SK-N-SH (cell line): ENCODE data around the gene PHLPP1. TPM values are rescaled to one million over a fixed set of nuclear protein-coding genes. Genes with fewer than 3 reads are reported as not detected.

Experiments used
- CTCF ChIA-PET: fragments of 300-600, 350-600 bp; formaldehyde crosslinking; extraction: SDS; loops from one replicate; lab custom pipeline; 2021; lab: Yijun Ruan, JAX
- POLR2A ChIA-PET: fragments of 350-600 bp; sonication (Branson Sonifier 250); formaldehyde crosslinking; extraction: SDS; loops from one replicate; lab custom pipeline; 2020; ENCODE audit warnings: antibody characterized with exemption, inconsistent platforms; lab: Yijun Ruan, JAX
- DNase-seq: peaks from one replicate; pipeline ENCODE4 v3.0.0; 2012
- H2AFZ ChIP-seq: fragments of 200-600 bp; sonication (generic); 2 replicates; pipeline ENCODE4 v1.8.1; 2016; ENCODE audit warnings: antibody characterized with exemption, mild to moderate bottlenecking, low read depth
- H3F3A ChIP-seq: fragments of 200-600 bp; sonication (generic); replicated peaks from 2 replicates; pipeline ENCODE3; 2016; ENCODE audit warnings: antibody characterized with exemption, mild to moderate bottlenecking; ENCODE audit not compliant: insufficient read depth
- H3K27ac ChIP-seq, 2 experiments: fragments of 200-500 bp in 1 of 2; fragments of 200-600 bp in 1 of 2; sonication (Bioruptor generic) in 1 of 2; sonication (generic), shearing (Covaris generic) in 1 of 2; 2 replicates each; pipeline versions ENCODE4 v1.5.1 to v1.6.1; 2014 to 2016; ENCODE audit warnings: low read depth in 2 of 2, inconsistent platforms in 1 of 2, low read length in 1 of 2, mild to moderate bottlenecking in 1 of 2, mixed read lengths in 1 of 2
- H3K27me3 ChIP-seq: fragments of 200-600 bp; sonication (generic), shearing (Covaris generic); 2 replicates; pipeline ENCODE4 v1.6.1; 2016; ENCODE audit warnings: mixed run types; ENCODE audit not compliant: insufficient read depth
- H3K36me3 ChIP-seq, 2 experiments: fragments of 200-500 bp in 1 of 2; fragments of 200-600 bp in 1 of 2; sonication (Bioruptor generic) in 1 of 2; sonication (generic) in 1 of 2; replicated peaks in 1 of 2; 2 replicates each; pipeline versions ENCODE3 to v1.5.1; 2014 to 2016; ENCODE audit warnings: low read length in 1 of 2, mild to moderate bottlenecking in 1 of 2; ENCODE audit not compliant: insufficient read depth in 2 of 2, control insufficient read depth in 1 of 2
- H3K4me1 ChIP-seq, 2 experiments: fragments of 200-500 bp in 1 of 2; fragments of 200-600 bp in 1 of 2; sonication (Bioruptor generic) in 1 of 2; sonication (generic), shearing (Covaris generic) in 1 of 2; 2 replicates each; pipeline versions ENCODE4 v1.5.1 to v1.6.1; 2014 to 2016; ENCODE audit warnings: low read depth in 1 of 2, low read length in 1 of 2, mixed run types in 1 of 2; ENCODE audit not compliant: insufficient read depth in 2 of 2, control insufficient read depth in 1 of 2
- H3K4me2 ChIP-seq: fragments of 200-600 bp; sonication (generic), shearing (Covaris generic); 2 replicates; pipeline ENCODE4 v1.6.1; 2017; ENCODE audit warnings: mixed run types
- H3K4me3 ChIP-seq, 2 experiments: fragments of 200-500 bp in 1 of 2; fragments of 200-600 bp in 1 of 2; sonication (Bioruptor generic) in 1 of 2; sonication (generic), shearing (Covaris generic) in 1 of 2; 2 replicates each; pipeline versions ENCODE4 v1.5.1 to v1.8.1; 2014 to 2016; ENCODE audit warnings: low read depth in 2 of 2, inconsistent platforms in 1 of 2, low read length in 1 of 2, mild to moderate bottlenecking in 1 of 2, mixed read lengths in 1 of 2, moderate library complexity in 1 of 2
- H3K79me2 ChIP-seq: fragments of 200-600 bp; sonication (generic); 2 replicates; pipeline ENCODE4 v1.8.1; 2017; ENCODE audit warnings: mild to moderate bottlenecking; ENCODE audit not compliant: insufficient read depth
- H3K9ac ChIP-seq: fragments of 200-600 bp; sonication (generic); 2 replicates; pipeline ENCODE4 v1.6.1; 2017; ENCODE audit warnings: mixed run types
- H3K9me2 ChIP-seq: fragments of 200-600 bp; sonication (generic); 2 replicates; pipeline ENCODE4 v1.6.1; 2017; ENCODE audit warnings: mixed run types
- H3K9me3 ChIP-seq: fragments of 200-600 bp; sonication (generic); 2 replicates; pipeline ENCODE4 v1.6.1; 2017; ENCODE audit warnings: mixed run types, mild to moderate bottlenecking, moderate library complexity
- H4K20me1 ChIP-seq: fragments of 200-600 bp; sonication (generic); 2 replicates; pipeline ENCODE4 v1.6.1; 2017; ENCODE audit warnings: mild to moderate bottlenecking, mixed run types; ENCODE audit not compliant: insufficient read depth
- CHD2 ChIP-seq: fragments of 150-350 bp; IDR thresholded peaks from 2 replicates; pipeline ENCODE4 v1.6.1; 2018; ENCODE audit warnings: low read length; ENCODE audit not compliant: partially characterized antibody
- CTCF ChIP-seq: fragments of 200-600 bp; sonication (generic); IDR thresholded peaks from 2 replicates; pipeline ENCODE4 v1.6.1; 2017; ENCODE audit warnings: antibody characterized with exemption, mild to moderate bottlenecking, moderate library complexity
- MEF2A ChIP-seq: IDR thresholded peaks from 2 replicates; pipeline ENCODE4 v1.4.0; 2012; ENCODE audit warnings: low read depth, borderline replicate concordance
- MXI1 ChIP-seq: IDR thresholded peaks from 2 replicates; pipeline ENCODE4 v1.6.1; 2012; ENCODE audit warnings: mild to moderate bottlenecking, low read depth, low read length, improper control_type of control experiment
- SIN3A ChIP-seq: IDR thresholded peaks from 2 replicates; pipeline ENCODE4 v1.6.1; 2012; ENCODE audit warnings: low read depth, mild to moderate bottlenecking, low read length, moderate library complexity, borderline replicate concordance
- USF1 ChIP-seq: IDR thresholded peaks from 2 replicates; pipeline ENCODE4 v1.4.0; 2012; ENCODE audit warnings: low read depth, borderline replicate concordance
- YY1 ChIP-seq: IDR thresholded peaks from 2 replicates; pipeline ENCODE4 v1.4.0; 2012; ENCODE audit warnings: low read depth, mild to moderate bottlenecking
- ZBTB33 ChIP-seq: IDR thresholded peaks from 2 replicates; pipeline ENCODE4 v1.4.0; 2012; ENCODE audit warnings: low read depth, borderline replicate concordance
- polyA plus RNA-seq, 3 experiments: library from polyadenylated mRNA; depleted of rRNA; stranded (reverse); fragments of >200 nt; gene quantifications; 2 replicates each; pipeline ENCODE4 v1.2.3, GENCODE V29; 2012

The PHLPP1 gene
- polyA plus RNA-seq, 1 of the 3 experiments (the other 2 are of a cell fraction): 4.6 TPM

- peak; percentile 11 for DNase-seq
- Histone ChIP-seq H3K36me3 (no peaks in the 10 kb centered on the region), H3K27ac (no peak overlapping the region)
Measured at GRCh38 chr18:62710417-62710816, 4.9 kb upstream of the PHLPP1 start.

More at GRCh38 chr18:62710417-62710816, 4.9 kb upstream of the PHLPP1 start:
- ChIA-PET POLR2A (no interaction called here), CTCF (interaction anchor here (0.6 to 2.9 kb wide), 4 partner anchors 125 to 272 kb away, joined by 3 to 13 read pairs (median 8); no protein-coding TSS in a partner anchor)
- H3K79me2 ChIP-seq: no peaks in the 10 kb centered on the region
- H3K4me3 ChIP-seq: no peak overlapping the region
- no peaks in the 10 kb centered on the region for H3K9me2 ChIP-seq
- peaks cover 0 to 3% of the 10 kb centered on the region in 2 experiments; a peak in 2 of 4 replicates for H3K4me1 ChIP-seq
- no peaks in the 10 kb centered on the region for H3K27me3 ChIP-seq
- H4K20me1 ChIP-seq: no peaks in the 10 kb centered on the region
- TF ChIP-seq CHD2 (no peak), CTCF (peak; percentile 16; the same call in 1 of the 2 replicates), MXI1 (no peak), YY1 (no peak), MEF2A (no peak), USF1 (no peak), SIN3A (no peak), ZBTB33 (no peak)
- H3K9ac ChIP-seq: no peak overlapping the region
- H3K4me2 ChIP-seq: no peak overlapping the region
- no peak overlapping the region for H2AFZ ChIP-seq
- H3K9me3 ChIP-seq: no peaks in the 10 kb centered on the region
- H3F3A ChIP-seq: no peaks in the 10 kb centered on the region
